Esophagus muscularis mucosa (tissue), 3 donors: ENCODE measurements around the gene TTC3.

Source experiments
- POLR2A ChIP-seq: fragments of 450-650 bp; IDR thresholded peaks from one replicate; pipeline ENCODE4 v1.6.1; 2017; ENCODE audit warnings: antibody characterized with exemption, moderate library complexity, mild to moderate bottlenecking, low read depth
- POLR2AphosphoS5 ChIP-seq, 2 donors: sonication (generic); formaldehyde crosslinking; IDR thresholded peaks; one replicate each; pipeline ENCODE4 v1.6.1; 2017; ENCODE audit warnings: antibody characterized with exemption in 2 of 2
- TF ChIP-seq, protein P1 (sequence below), 3 experiments: fragments of 200-600 bp in 2 of 3; fragments of 450-650 bp in 1 of 3; sonication (generic) in 2 of 3; IDR thresholded peaks; one replicate each; pipeline ENCODE4 v1.5.1; 2017 to 2019; ENCODE audit warnings: antibody characterized with exemption in 3 of 3, mild to moderate bottlenecking in 2 of 3, moderate library complexity in 1 of 3

DNA sequence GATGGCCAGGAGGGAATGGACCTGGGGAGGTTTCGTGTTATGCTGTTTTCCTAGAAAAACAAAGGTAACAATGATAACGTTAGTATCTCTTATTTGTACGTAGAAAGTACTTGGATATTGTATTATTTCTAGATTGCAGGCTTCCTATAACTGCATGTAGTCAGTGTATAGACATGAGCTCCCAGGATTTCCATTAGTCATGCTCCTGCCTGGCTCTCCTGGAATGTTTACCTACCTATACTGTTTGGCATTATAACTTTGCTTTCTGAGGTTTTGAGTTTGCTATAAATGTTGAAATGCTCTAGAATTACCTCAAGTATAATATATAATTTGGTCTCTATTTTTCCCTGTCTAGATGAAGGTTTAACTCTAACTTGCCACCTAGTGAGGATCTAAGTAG is 66.1 kb downstream of the TTC3 start:
- TF ChIP-seq POLR2AphosphoS5 (IDR thresholded peaks at IDR 0.05) (no peak), POLR2A (no peak)
- TF ChIP-seq, protein P1, sequence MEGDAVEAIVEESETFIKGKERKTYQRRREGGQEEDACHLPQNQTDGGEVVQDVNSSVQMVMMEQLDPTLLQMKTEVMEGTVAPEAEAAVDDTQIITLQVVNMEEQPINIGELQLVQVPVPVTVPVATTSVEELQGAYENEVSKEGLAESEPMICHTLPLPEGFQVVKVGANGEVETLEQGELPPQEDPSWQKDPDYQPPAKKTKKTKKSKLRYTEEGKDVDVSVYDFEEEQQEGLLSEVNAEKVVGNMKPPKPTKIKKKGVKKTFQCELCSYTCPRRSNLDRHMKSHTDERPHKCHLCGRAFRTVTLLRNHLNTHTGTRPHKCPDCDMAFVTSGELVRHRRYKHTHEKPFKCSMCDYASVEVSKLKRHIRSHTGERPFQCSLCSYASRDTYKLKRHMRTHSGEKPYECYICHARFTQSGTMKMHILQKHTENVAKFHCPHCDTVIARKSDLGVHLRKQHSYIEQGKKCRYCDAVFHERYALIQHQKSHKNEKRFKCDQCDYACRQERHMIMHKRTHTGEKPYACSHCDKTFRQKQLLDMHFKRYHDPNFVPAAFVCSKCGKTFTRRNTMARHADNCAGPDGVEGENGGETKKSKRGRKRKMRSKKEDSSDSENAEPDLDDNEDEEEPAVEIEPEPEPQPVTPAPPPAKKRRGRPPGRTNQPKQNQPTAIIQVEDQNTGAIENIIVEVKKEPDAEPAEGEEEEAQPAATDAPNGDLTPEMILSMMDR (IDR thresholded peaks at IDR 0.05): no peak
